ENCODE results near the gene DDIT4.

Gene DDIT4

GRCh38 chr10:72316748-72317435 lies 43.2 kb downstream of the DDIT4 start:
- DNase-seq = no peak
- Histone ChIP-seq H3K27ac (no peak overlapping the region), H3K4me3 (ENCODE audit: low read depth, low read length) (no peak overlapping the region), H3K27me3 (ENCODE audit: insufficient read depth, low read depth, severe bottlenecking) (no peaks in the 10 kb centered on the region), H3K36me3 (no peaks in the 10 kb centered on the region), H3K9me3 (ENCODE audit: severe bottlenecking) (no peaks in the 10 kb centered on the region)
- TF ChIP-seq, protein P1, sequence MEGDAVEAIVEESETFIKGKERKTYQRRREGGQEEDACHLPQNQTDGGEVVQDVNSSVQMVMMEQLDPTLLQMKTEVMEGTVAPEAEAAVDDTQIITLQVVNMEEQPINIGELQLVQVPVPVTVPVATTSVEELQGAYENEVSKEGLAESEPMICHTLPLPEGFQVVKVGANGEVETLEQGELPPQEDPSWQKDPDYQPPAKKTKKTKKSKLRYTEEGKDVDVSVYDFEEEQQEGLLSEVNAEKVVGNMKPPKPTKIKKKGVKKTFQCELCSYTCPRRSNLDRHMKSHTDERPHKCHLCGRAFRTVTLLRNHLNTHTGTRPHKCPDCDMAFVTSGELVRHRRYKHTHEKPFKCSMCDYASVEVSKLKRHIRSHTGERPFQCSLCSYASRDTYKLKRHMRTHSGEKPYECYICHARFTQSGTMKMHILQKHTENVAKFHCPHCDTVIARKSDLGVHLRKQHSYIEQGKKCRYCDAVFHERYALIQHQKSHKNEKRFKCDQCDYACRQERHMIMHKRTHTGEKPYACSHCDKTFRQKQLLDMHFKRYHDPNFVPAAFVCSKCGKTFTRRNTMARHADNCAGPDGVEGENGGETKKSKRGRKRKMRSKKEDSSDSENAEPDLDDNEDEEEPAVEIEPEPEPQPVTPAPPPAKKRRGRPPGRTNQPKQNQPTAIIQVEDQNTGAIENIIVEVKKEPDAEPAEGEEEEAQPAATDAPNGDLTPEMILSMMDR (IDR thresholded peaks at IDR 0.05; ENCODE audit: low read depth, low read length) = no peak

- Histone ChIP-seq H3K27me3 (ENCODE audit: insufficient read depth, low read depth, severe bottlenecking) (no peaks in the 10 kb centered on the region), H3K27ac (no peak overlapping the region), H3K9me3 (ENCODE audit: severe bottlenecking) (no peaks in the 10 kb centered on the region), H3K4me3 (ENCODE audit: low read depth, low read length) (no peak overlapping the region), H3K36me3 (no peaks in the 10 kb centered on the region)
- TF ChIP-seq, protein P1 (IDR thresholded peaks at IDR 0.05; ENCODE audit: low read depth, low read length) = no peak
- no peak for DNase-seq
Observed at GRCh38 chr10:72318418-72319262, 44.9 kb downstream of the DDIT4 start.

DNA sequence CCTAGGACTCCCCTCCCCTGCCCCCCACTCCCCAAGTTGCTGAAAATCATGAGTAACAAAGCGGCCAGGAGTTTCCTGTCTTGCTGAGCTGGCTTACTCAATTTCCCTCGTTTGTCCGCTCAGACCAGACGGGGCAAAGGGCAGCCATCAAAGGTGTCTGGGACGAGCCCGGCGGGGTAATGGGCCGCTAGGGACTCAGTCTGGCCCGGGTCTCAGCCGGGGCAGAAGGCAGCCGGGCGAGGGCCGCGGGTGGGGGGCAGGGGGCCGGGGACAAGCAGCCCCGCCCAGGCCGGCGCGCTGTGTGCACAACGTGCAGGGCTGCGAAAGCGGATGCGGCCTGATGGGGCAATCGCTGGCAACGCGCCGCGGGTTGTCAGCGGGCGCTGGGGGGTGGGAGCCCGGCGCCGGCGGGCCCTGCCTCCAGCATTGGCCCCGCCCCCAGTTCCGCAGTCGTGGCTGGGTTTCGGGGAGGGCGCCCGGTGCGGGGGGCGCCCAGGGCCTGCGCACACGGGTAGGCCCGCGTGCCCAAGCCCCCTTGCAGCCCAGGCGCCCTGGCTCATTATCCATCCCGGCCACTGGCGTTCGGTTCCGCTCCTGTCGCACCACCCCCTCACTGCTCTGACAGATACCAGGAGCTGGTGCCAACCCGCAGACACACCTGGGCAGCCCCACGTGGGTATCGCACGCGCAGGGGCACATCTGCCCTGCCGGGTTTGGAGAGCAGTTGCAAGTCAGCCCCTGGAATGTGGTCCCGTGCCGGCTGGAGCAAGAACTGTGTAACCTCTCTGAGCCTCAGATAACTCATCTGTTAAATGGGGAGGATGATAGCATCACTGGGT lies 45.9 kb downstream of the DDIT4 start:
- no peak for DNase-seq
- Histone ChIP-seq H3K36me3 (no peaks in the 10 kb centered on the region), H3K9me3 (ENCODE audit: severe bottlenecking) (no peaks in the 10 kb centered on the region), H3K4me3 (ENCODE audit: low read depth, low read length) (no peak overlapping the region), H3K27me3 (ENCODE audit: insufficient read depth, low read depth, severe bottlenecking) (no peaks in the 10 kb centered on the region), H3K27ac (peak overlapping the region; percentile 95)
- TF ChIP-seq, protein P1 (IDR thresholded peaks at IDR 0.05; ENCODE audit: low read depth, low read length) = no peak

DNA sequence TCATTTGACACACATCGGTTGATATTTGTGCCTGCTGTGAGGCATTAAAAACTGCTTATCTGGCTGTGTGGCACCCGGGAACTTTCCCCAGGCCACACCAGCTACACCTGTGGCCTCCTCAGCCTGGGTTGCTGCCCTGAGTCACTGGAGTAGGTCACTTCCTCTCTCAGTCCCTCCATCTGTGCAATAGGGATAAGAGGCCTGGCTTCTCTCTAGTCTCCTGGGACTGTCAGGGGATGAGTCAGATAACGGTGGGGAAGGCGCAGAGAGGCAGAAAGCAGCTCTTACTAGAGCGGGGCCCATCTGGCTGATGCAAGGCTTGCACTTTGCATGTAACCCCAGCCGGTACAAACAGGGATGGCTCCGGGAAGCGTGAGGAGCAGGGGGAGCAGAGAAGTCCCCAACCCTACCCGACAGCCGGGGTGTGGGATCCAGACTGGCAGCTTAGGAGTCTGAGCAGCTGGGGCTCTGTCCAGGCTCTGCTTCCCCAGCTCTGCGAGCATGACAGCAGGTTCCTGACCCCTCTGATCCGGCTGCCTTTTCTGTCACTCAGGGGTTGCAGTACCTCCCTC lies 47.0 kb downstream of the DDIT4 start:
- DNase-seq = peak; percentile 97
- TF ChIP-seq, protein P1 (IDR thresholded peaks at IDR 0.05; ENCODE audit: low read depth, low read length) = no peak
- Histone ChIP-seq H3K27ac (peak overlapping the region; percentile 95), H3K36me3 (no peaks in the 10 kb centered on the region), H3K4me3 (ENCODE audit: low read depth, low read length) (peak overlapping the region; percentile 13), H3K27me3 (ENCODE audit: insufficient read depth, low read depth, severe bottlenecking) (no peaks in the 10 kb centered on the region), H3K9me3 (ENCODE audit: severe bottlenecking) (no peaks in the 10 kb centered on the region)

DNA sequence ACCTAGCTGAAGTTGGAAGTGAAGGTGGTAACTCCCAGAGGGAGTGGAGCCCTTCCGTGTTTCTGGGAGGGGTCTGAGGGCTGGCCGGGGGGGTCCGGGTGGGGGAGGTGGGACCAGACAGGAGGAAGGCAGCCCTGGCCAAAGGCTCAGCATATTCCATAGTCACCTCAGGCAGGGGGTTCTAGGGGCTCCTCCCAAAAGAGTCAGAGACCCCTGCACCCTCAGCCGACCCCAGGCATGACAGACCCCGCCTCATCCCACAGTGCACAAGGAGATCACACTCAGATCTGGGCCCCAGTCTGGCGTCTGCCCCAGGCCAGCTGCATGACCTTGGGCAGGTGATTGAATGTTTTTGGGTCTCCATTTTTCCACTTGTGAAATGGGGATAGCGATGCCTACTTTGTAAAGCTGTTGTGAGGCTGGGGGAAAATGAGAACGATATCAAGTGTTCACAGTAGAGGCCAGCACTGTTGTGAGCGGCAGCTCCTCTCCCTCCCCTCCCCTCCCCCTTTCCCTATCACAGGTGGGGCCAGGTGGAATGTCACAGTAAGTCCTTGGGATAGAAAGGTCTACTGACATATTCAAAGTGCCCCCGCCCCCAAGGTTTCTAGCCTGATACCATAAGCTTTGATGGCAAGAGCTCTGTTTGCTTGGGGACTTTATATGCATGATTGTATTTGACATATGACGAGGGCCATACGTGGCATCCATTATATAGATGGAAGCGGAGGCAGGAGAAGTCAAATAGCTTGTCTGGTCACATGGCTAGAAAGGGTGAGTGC lies 47.7 kb downstream of the DDIT4 start:
- Histone ChIP-seq H3K27me3 (ENCODE audit: insufficient read depth, low read depth, severe bottlenecking) (no peaks in the 10 kb centered on the region), H3K4me3 (ENCODE audit: low read depth, low read length) (peak overlapping the region; percentile 13), H3K9me3 (ENCODE audit: severe bottlenecking) (no peaks in the 10 kb centered on the region), H3K36me3 (no peaks in the 10 kb centered on the region), H3K27ac (peak overlapping the region; percentile 95)
- DNase-seq = peak; percentile 40
- TF ChIP-seq, protein P1 (IDR thresholded peaks at IDR 0.05; ENCODE audit: low read depth, low read length) = no peak

Data from WERI-Rb-1 (cell line).